CD14-positive monocyte (primary cell): ENCODE measurements around the gene PPP2R2D. TPM values are rescaled to one million over a fixed set of nuclear protein-coding genes. Genes with fewer than 3 reads are reported as not detected.

Source experiments
- DNase-seq, 3 donors: peaks; one replicate each; pipeline ENCODE4 v3.0.0-alpha.2; 2011 to 2022
- H2AFZ ChIP-seq: 2 replicates; pipeline ENCODE4 v1.6.0; 2012; ENCODE audit warnings: mild to moderate bottlenecking, low read depth, low read length, inconsistent platforms; ENCODE audit not compliant: insufficient read depth, poor library complexity, severe bottlenecking
- H3K27ac ChIP-seq, 2 donors: 1 replicate in 1 of 2; 2 replicates in 1 of 2; pipeline ENCODE4 v1.5.1; 2012 to 2013; ENCODE audit warnings: low read length in 2 of 2, control low read depth in 1 of 2, inconsistent platforms in 1 of 2, low read depth in 1 of 2, mild to moderate bottlenecking in 1 of 2
- H3K27me3 ChIP-seq, 2 donors: one replicate each; pipeline versions ENCODE4 v1.6.0 to v1.6.1; 2011 to 2013; ENCODE audit warnings: low read length in 2 of 2; ENCODE audit not compliant: control insufficient read depth in 2 of 2, insufficient read depth in 2 of 2
- H3K36me3 ChIP-seq, 2 donors: replicated peaks in 1 of 2; 1 replicate in 1 of 2; 2 replicates in 1 of 2; pipeline versions ENCODE4 v1.5.1 to v1.6.1; 2012 to 2013; ENCODE audit warnings: low read length in 2 of 2, control low read depth in 1 of 2, inconsistent platforms in 1 of 2, mild to moderate bottlenecking in 1 of 2; ENCODE audit not compliant: insufficient read depth in 2 of 2, control insufficient read depth in 1 of 2
- H3K4me1 ChIP-seq, 2 donors: 1 replicate in 1 of 2; 2 replicates in 1 of 2; pipeline versions ENCODE4 v1.5.1 to v1.6.1; 2012 to 2013; ENCODE audit warnings: low read length in 2 of 2, control low read depth in 1 of 2, inconsistent platforms in 1 of 2, mild to moderate bottlenecking in 1 of 2, moderate library complexity in 1 of 2; ENCODE audit not compliant: insufficient read depth in 2 of 2, control insufficient read depth in 1 of 2
- H3K4me2 ChIP-seq: replicated peaks from 2 replicates; pipeline ENCODE3; 2012; ENCODE audit warnings: low read length, moderate library complexity, mild to moderate bottlenecking; ENCODE audit not compliant: poor library complexity, severe bottlenecking; ENCODE audit errors: extremely low read depth
- H3K4me3 ChIP-seq, 3 experiments: fragments of 200-600 bp in 1 of 3; sonication (generic) in 1 of 3; replicated peaks in 1 of 3; 1 replicate in 2 of 3; 2 replicates in 1 of 3; pipeline ENCODE4 v1.5.1; 2011 to 2013; ENCODE audit warnings: low read length in 3 of 3, mild to moderate bottlenecking in 3 of 3, control low read depth in 2 of 3, low read depth in 2 of 3, inconsistent platforms in 1 of 3, moderate library complexity in 1 of 3
- H3K79me2 ChIP-seq: 2 replicates; pipeline ENCODE4 v1.6.0; 2012; ENCODE audit warnings: mild to moderate bottlenecking, control low read depth, inconsistent platforms, low read length, moderate library complexity; ENCODE audit not compliant: insufficient read depth
- H3K9ac ChIP-seq: 2 replicates; pipeline ENCODE4 v1.6.0; 2017; ENCODE audit warnings: low read length, mild to moderate bottlenecking; ENCODE audit not compliant: insufficient read depth, poor library complexity, severe bottlenecking
- H3K9me3 ChIP-seq, 2 donors: replicated peaks in 1 of 2; 1 replicate in 1 of 2; 2 replicates in 1 of 2; pipeline versions ENCODE4 v1.5.1 to v1.6.1; 2012 to 2013; ENCODE audit warnings: low read length in 2 of 2, control low read depth in 1 of 2; ENCODE audit not compliant: control insufficient read depth in 1 of 2, insufficient read depth in 1 of 2
- H4K20me1 ChIP-seq: 2 replicates; pipeline ENCODE4 v1.6.0; 2012; ENCODE audit warnings: mild to moderate bottlenecking, low read length, control low read depth, moderate library complexity; ENCODE audit not compliant: insufficient read depth
- H3K27ac Mint-ChIP-seq, 7 donors: one replicate each; pipeline ENCODE4 v1.8.0; 2020; ENCODE audit warnings: mild to moderate bottlenecking in 7 of 7, mixed read lengths in 7 of 7, moderate library complexity in 6 of 7, inconsistent platforms in 2 of 7
- H3K27me3 Mint-ChIP-seq, 3 donors: one replicate each; pipeline ENCODE4 v1.8.0; 2021 to 2022; ENCODE audit warnings: low read depth in 3 of 3, mild to moderate bottlenecking in 3 of 3, mixed read lengths in 3 of 3, moderate library complexity in 3 of 3, inconsistent platforms in 1 of 3
- H3K36me3 Mint-ChIP-seq, 2 donors: one replicate each; pipeline ENCODE4 v1.8.0; 2020; ENCODE audit warnings: mixed read lengths in 2 of 2, inconsistent platforms in 1 of 2, mild to moderate bottlenecking in 1 of 2
- H3K4me1 Mint-ChIP-seq: one replicate; pipeline ENCODE4 v1.8.0; 2020; ENCODE audit warnings: mild to moderate bottlenecking, mixed read lengths
- H3K4me3 Mint-ChIP-seq, 2 donors: one replicate each; pipeline ENCODE4 v1.8.0; 2020; ENCODE audit warnings: mild to moderate bottlenecking in 2 of 2, mixed read lengths in 2 of 2, moderate library complexity in 1 of 2
- H3K9me3 Mint-ChIP-seq, 7 donors: one replicate each; pipeline ENCODE4 v1.8.0; 2020 to 2022; ENCODE audit warnings: mixed read lengths in 7 of 7, mild to moderate bottlenecking in 6 of 7, moderate library complexity in 6 of 7, inconsistent platforms in 2 of 7
- WGBS: methylation state at CpG from one replicate; pipeline ENCODE4 v1.1.5; 2013; ENCODE audit warnings: missing lambda C conversion rate; ENCODE audit not compliant: insufficient coverage; 5-methylcytosine and 5-hydroxymethylcytosine counted together
- intact Hi-C, 2 donors: fragments of 100-400 bp; cut with micrococcal nuclease; formaldehyde crosslinking; loops; one replicate each; pipeline versions ENCODE4 v1.15.0 to v1.15.1; 2023
- polyA plus RNA-seq, 3 donors: library from polyadenylated mRNA; depleted of rRNA in 1 of 3; unstranded in 2 of 3; stranded (reverse) in 1 of 3; fragments of 300-500 nt in 2 of 3; fragments of >200 nt in 1 of 3; fragmentation: Illumina TruSeq in 2 of 3; gene quantifications; 1 replicate in 2 of 3; 2 replicates in 1 of 3; pipeline ENCODE4 v1.2.3, GENCODE V29; 2012 to 2021
- TF ChIP-seq, protein P1 (sequence below): fragments of 200-600 bp; IDR thresholded peaks from one replicate; pipeline ENCODE4 v1.8.0; 2022; ENCODE audit warnings: antibody characterized with exemption, mild to moderate bottlenecking

The PPP2R2D gene
- polyA plus RNA-seq, 3 donors: 12.8 to 23.5 (median 12.9) TPM

GRCh38 chr10:131959841-131960240 lies 59.0 kb downstream of the PPP2R2D start:
- H3K27ac ChIP-seq: no peak overlapping the region
- H3K9me3 Mint-ChIP-seq: peaks cover 0 to 3% (median 0%) of the 10 kb centered on the region in 7 donors
- no peak overlapping the region for H3K9ac ChIP-seq
- peaks cover 0 to 4% (median 2%) of the 10 kb centered on the region in 3 donors for H3K27me3 Mint-ChIP-seq
- no peaks in the 10 kb centered on the region for H3K27me3 ChIP-seq
- H3K4me1 ChIP-seq: no peaks in the 10 kb centered on the region
- no peak overlapping the region for H3K4me3 Mint-ChIP-seq
- no peaks in the 10 kb centered on the region for H3K4me1 Mint-ChIP-seq
- no peaks in the 10 kb centered on the region for H3K79me2 ChIP-seq
- DNase-seq: no peak
- peaks cover 51 to 67% of the 10 kb centered on the region in 2 donors for H3K36me3 Mint-ChIP-seq
- H3K27ac Mint-ChIP-seq: no peak overlapping the region
- no peak overlapping the region for H3K4me3 ChIP-seq
- no peak overlapping the region for H2AFZ ChIP-seq
- TF ChIP-seq, protein P1, sequence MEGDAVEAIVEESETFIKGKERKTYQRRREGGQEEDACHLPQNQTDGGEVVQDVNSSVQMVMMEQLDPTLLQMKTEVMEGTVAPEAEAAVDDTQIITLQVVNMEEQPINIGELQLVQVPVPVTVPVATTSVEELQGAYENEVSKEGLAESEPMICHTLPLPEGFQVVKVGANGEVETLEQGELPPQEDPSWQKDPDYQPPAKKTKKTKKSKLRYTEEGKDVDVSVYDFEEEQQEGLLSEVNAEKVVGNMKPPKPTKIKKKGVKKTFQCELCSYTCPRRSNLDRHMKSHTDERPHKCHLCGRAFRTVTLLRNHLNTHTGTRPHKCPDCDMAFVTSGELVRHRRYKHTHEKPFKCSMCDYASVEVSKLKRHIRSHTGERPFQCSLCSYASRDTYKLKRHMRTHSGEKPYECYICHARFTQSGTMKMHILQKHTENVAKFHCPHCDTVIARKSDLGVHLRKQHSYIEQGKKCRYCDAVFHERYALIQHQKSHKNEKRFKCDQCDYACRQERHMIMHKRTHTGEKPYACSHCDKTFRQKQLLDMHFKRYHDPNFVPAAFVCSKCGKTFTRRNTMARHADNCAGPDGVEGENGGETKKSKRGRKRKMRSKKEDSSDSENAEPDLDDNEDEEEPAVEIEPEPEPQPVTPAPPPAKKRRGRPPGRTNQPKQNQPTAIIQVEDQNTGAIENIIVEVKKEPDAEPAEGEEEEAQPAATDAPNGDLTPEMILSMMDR: no peak
- H3K36me3 ChIP-seq: peaks cover 39 to 55% of the 10 kb centered on the region in 2 donors
- 92% methylated on average over 18 of the region's 19 CpGs for WGBS
- peaks cover 6% of the 10 kb centered on the region for H4K20me1 ChIP-seq
- intact Hi-C loops: no loop called here
- H3K4me2 ChIP-seq: no peak overlapping the region
- no peaks in the 10 kb centered on the region for H3K9me3 ChIP-seq

DNA sequence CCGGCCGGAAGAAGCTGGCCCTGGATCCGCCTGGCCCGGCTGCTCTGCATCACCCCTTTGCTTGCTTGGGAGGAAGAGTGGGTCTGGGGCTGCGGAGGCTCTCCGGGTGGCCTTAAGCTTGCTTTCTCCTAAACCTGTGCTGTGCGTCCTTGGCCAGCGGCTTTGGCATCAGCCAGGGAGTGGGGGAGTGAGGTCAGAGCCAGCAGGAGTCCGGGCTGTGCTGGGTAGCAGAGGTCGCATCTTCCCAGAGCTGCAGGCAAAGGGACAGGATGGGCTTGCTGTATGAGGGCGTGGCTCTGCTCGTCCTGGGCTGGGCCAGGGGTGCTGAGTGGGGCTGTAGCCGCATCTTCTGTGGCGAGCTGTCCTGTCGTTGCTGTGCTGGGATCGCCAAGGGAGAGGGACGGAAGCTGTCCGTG lies 59.8 kb downstream of the PPP2R2D start:
- Histone ChIP-seq H3K4me3 (no peak overlapping the region), H3K9me3 (no peaks in the 10 kb centered on the region), H3K9ac (no peak overlapping the region), H3K27ac (no peak overlapping the region), H3K4me2 (no peak overlapping the region), H3K36me3 (peaks cover 32 to 47% of the 10 kb centered on the region in 2 donors), H4K20me1 (peaks cover 6% of the 10 kb centered on the region), H3K4me1 (no peaks in the 10 kb centered on the region), H3K79me2 (no peaks in the 10 kb centered on the region), H2AFZ (no peak overlapping the region), H3K27me3 (no peaks in the 10 kb centered on the region)
- Mint-ChIP-seq H3K9me3 (peaks cover 0 to 3% (median 0%) of the 10 kb centered on the region in 7 donors), H3K27me3 (peaks cover 0 to 4% (median 2%) of the 10 kb centered on the region in 3 donors), H3K4me3 (no peak overlapping the region), H3K36me3 (peaks cover 45 to 67% of the 10 kb centered on the region in 2 donors), H3K27ac (no peak overlapping the region), H3K4me1 (no peaks in the 10 kb centered on the region)
- DNase-seq: no peak
- intact Hi-C loops: no loop called here
- TF ChIP-seq, protein P1: no peak
- WGBS: 94% methylated on average over 16 of the region's 18 CpGs
